ENCODE results near the gene FHL2.
A peak's percentile ranks its signal among the peaks of the same experiment; 100 is the strongest.

Gene FHL2

DNA sequence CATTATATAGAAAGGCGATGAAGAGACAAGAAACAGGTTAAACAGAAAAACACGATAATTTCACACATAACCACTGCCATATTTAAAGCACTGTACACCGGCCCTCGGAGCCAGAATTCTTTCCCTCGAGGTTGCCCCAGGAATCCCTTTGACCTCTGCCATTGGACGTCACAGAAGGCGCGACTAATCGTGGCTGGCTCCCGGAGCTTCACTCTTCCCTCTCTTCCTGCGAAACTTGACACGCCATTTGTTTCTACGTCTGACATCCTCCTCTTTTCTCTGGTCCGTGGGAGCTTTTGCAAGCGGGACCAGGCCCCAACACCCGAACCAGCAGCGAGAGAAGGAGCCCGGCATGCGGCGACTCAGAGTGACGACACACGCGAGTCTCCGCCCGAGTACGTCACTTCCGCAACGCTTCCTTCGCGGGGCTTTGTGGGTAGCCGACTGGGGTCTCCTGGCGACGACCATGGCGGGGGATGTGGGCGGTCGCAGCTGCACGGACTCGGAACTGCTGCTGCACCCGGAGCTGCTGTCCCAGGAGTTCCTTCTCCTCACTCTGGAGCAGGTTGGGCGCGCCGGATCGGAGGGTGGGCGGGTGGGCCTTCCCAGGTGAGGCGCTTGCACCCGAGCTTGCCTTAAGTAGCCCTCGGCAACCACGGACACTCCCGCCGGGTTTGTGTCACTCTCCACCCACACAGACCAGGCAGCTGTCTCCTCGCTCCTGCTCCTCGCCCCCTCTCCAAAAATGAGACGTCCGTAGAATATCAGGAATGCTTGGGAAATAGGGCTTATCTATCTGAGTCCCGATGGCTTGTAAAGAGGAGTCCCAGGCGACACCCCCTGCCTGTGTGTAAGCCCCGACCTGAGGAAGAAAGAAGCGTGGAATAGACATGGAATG is 61.5 kb downstream of the FHL2 start, which contains the start of gene C2orf49:
C2orf49 (plus strand) TSS at position 419 of the 898 bp plus-strand sequence; CDS start at position 467, 48 bp downstream.
- Histone ChIP-seq H3K9me3 (ENCODE audit: severe bottlenecking) (no peaks in the 10 kb centered on the region), H3K27me3 (ENCODE audit: insufficient read depth, poor library complexity, severe bottlenecking) (no peaks in the 10 kb centered on the region), H3K27ac (ENCODE audit: poor library complexity, severe bottlenecking) (peak within 1 kb of the TSS; percentile 75), H3K4me1 (ENCODE audit: insufficient read depth, poor library complexity, severe bottlenecking) (peaks cover 11% of the 10 kb centered on the region), H3K4me3 (ENCODE audit: severe bottlenecking) (peak within 1 kb of the TSS; percentile 89), H3K36me3 (ENCODE audit: low read depth) (peaks cover 39% of the 10 kb centered on the region)
- TF ChIP-seq, protein P1, sequence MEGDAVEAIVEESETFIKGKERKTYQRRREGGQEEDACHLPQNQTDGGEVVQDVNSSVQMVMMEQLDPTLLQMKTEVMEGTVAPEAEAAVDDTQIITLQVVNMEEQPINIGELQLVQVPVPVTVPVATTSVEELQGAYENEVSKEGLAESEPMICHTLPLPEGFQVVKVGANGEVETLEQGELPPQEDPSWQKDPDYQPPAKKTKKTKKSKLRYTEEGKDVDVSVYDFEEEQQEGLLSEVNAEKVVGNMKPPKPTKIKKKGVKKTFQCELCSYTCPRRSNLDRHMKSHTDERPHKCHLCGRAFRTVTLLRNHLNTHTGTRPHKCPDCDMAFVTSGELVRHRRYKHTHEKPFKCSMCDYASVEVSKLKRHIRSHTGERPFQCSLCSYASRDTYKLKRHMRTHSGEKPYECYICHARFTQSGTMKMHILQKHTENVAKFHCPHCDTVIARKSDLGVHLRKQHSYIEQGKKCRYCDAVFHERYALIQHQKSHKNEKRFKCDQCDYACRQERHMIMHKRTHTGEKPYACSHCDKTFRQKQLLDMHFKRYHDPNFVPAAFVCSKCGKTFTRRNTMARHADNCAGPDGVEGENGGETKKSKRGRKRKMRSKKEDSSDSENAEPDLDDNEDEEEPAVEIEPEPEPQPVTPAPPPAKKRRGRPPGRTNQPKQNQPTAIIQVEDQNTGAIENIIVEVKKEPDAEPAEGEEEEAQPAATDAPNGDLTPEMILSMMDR (IDR thresholded peaks at IDR 0.05; ENCODE audit: poor library complexity, severe bottlenecking): no peak
- peak; percentile 83 for DNase-seq (ENCODE audit: low spot score)
- ATAC-seq (ENCODE audit: low read depth): peak; percentile 83

DNA sequence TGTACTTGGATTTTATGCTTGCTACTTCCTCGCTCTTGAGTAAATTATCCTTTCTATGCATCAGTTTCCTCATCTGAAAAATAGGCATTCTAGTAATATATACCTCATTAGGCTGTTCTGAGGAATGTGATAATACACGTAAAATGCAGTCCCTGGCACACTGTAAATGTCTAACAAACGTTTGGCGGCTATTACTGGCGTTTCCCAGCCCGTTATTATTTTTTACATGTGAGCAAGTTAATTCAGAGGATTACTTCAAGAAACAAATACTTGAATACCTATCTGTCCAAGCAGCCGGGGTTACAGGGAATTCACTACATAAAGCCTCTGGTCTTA is 62.1 kb downstream of the FHL2 start:
- Histone ChIP-seq H3K9me3 (ENCODE audit: severe bottlenecking) (no peaks in the 10 kb centered on the region), H3K27me3 (ENCODE audit: insufficient read depth, poor library complexity, severe bottlenecking) (no peaks in the 10 kb centered on the region), H3K4me1 (ENCODE audit: insufficient read depth, poor library complexity, severe bottlenecking) (peaks cover 11% of the 10 kb centered on the region), H3K27ac (ENCODE audit: poor library complexity, severe bottlenecking) (peak overlapping the region; percentile 75), H3K4me3 (ENCODE audit: severe bottlenecking) (peak overlapping the region; percentile 89), H3K36me3 (ENCODE audit: low read depth) (peaks cover 33% of the 10 kb centered on the region)
- ATAC-seq (ENCODE audit: low read depth) (no peak), DNase-seq (ENCODE audit: low spot score) (no peak)
- TF ChIP-seq, protein P1 (IDR thresholded peaks at IDR 0.05; ENCODE audit: poor library complexity, severe bottlenecking): no peak

DNA sequence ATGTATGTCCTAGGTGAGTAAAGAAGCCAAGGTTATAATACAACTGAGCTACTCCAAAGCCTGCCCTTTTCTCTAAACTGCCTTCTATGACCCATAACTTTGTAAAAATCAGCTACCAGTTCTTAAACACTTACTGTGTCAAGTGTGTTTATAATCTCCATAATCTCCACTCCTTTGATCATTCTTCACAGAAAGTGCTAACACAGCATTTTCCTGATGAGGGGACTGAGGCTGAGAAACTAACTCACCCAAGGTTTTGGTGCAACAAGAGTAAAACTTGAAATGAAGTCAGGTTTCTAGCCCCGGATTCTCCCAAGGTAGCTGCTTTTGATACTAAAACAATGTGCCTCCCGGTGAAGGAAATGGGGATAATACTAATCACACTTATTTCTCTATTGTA is 63.4 kb downstream of the FHL2 start:
- no peak overlapping the region for H3K4me3 ChIP-seq (ENCODE audit: severe bottlenecking)
- TF ChIP-seq, protein P1 (IDR thresholded peaks at IDR 0.05; ENCODE audit: poor library complexity, severe bottlenecking): no peak
- peaks cover 12% of the 10 kb centered on the region for H3K4me1 ChIP-seq (ENCODE audit: insufficient read depth, poor library complexity, severe bottlenecking)
- no peaks in the 10 kb centered on the region for H3K27me3 ChIP-seq (ENCODE audit: insufficient read depth, poor library complexity, severe bottlenecking)
- H3K36me3 ChIP-seq (ENCODE audit: low read depth): peaks cover 20% of the 10 kb centered on the region
- no peak for ATAC-seq (ENCODE audit: low read depth)
- no peaks in the 10 kb centered on the region for H3K9me3 ChIP-seq (ENCODE audit: severe bottlenecking)
- no peak overlapping the region for H3K27ac ChIP-seq (ENCODE audit: poor library complexity, severe bottlenecking)
- DNase-seq (ENCODE audit: low spot score): no peak

DNA sequence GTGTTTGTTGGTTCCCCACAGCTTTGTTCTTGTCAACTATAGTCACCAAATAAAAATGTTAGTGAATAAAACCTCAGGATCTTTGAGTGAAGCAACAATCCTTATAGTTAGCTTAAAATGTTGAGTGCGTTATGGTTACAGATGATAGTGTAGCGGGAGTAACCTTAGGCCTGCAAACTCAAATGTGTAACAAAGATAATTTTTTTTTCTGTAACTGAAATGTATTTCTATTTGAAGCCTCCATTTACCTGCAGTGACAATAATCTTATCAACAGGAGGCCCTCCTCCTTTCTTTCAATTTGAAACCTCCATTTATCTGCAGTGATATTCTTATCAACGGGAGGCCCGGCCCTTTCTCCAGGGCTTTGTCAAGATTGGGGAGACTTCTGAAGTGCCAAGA is 64.6 kb downstream of the FHL2 start:
- no peak for ATAC-seq (ENCODE audit: low read depth)
- Histone ChIP-seq H3K4me3 (ENCODE audit: severe bottlenecking) (no peak overlapping the region), H3K36me3 (ENCODE audit: low read depth) (peaks cover 7% of the 10 kb centered on the region), H3K27me3 (ENCODE audit: insufficient read depth, poor library complexity, severe bottlenecking) (no peaks in the 10 kb centered on the region), H3K27ac (ENCODE audit: poor library complexity, severe bottlenecking) (no peak overlapping the region), H3K9me3 (ENCODE audit: severe bottlenecking) (no peaks in the 10 kb centered on the region), H3K4me1 (ENCODE audit: insufficient read depth, poor library complexity, severe bottlenecking) (peaks cover 13% of the 10 kb centered on the region)
- DNase-seq (ENCODE audit: low spot score): no peak
- TF ChIP-seq, protein P1 (IDR thresholded peaks at IDR 0.05; ENCODE audit: poor library complexity, severe bottlenecking): no peak
